HG03060 (cell line): Measurements from ENCODE around the gene TBPL2.

Experiments used
- ATAC-seq: cut with Tn5 transposase; IDR thresholded peaks from one replicate; pipeline ENCODE4 v1.9.1; 2021; ENCODE audit warnings: low read depth, moderate number of reproducible peaks; ENCODE audit not compliant: unreplicated experiment

Gene TBPL2

DNA sequence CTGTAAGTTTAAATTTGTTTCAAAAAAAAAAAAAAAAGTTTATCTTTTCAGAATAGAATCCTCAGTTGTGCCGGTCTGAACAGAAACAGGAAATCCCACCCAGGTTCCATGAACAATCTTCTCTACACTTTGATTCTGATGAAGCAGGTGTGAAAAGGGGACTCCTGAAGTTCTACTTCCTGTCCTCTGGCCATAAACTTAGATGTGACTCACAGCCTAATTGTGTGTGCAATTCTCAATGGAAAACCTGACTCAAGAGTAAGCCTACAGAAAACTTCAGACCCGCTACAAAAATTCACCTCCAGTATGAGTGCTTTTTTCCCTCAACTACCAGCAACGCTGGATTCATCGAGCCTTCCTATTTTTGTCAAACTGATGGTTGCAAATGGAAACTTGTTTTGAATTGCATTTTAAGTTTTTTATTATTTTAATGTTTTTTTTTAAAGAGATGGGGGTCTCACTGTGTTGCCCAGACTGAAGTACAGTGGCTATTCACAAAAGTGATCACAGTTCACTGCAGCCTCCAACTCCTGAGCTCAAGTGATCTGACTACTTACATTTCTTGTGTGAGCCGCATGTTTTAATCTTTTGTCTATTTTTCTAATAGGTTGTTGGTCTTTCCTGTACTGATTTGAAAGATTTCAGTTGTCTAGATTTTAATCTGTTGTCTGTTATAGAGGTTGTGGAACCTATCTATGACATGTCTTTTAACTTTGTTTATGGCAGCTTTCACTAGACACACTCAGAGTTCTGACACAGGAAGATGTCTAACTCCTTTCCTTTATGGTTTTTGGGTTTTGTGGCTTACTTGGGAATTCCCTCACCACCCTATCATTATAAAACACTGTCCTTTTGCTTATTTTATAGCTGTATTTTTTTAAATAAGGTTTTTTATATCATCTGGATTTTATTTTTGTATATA, 66.4 kb downstream of the TBPL2 start:
- ATAC-seq = no peak

DNA sequence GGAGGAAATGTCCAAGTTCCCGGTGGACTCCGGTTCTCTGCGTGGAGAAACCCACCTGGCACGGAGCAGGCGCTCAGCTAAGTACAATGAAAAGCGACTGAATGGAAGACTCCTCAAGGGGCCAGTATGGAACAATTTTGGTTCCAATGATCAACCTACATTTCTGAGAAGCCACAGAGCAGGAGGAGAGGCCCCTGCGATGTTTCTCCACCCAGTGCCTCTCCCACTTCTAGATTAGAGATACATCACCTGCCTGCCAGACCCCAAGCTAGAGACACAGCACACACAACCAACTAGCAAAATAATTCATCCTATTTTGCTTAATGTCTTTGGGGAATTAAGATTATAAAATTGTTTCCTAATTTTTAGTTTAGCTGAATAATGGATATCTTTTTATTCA, 67.6 kb downstream of the TBPL2 start:
- ATAC-seq = no peak

DNA sequence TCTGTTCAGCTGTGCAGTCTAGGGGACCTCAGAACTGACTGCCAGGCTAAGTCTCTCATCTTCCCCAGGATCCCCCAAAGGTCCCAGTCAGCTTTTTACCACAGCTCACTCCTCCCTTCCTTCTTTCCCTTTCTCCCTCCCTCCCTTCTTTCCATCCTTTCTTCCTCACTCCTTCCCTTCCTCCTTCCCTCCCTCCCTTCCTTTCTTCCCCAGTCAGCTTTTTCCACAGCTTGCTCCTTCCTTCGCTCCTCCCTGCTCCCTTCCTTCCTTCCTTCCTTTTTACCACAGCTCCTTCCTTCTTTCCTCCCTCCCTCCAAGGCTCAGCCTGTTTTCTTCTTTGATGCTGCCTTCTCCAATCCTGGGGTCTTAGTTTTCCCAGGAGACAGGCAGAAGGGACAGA, 68.0 kb downstream of the TBPL2 start:
- no peak for ATAC-seq

DNA sequence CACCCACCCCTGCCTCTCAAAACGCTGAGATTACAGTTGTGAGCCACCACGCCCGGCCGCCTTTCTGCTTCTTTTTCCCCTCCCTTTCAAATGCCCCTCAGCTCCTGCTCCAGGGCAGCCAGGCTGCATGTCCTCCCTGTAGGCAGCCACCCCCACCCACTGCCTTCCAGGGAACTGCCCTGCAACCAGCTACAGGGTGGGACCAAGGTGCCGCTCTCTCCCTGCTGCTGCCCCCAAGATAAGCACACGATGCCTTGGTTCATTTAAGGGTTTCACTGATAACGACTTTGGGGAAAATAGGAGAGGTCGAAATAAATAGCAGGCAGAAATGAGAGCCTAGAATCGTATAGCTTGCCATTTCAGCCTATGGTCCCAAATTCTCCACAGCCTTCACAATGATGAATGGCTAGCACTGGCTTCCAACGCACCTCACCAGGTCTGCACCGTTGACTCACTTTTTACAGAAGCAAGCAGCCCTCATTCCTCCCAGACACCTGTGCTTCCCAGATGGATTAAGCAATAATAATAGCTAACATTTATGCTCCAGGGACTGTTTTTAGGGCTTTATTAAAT, 69.4 kb downstream of the TBPL2 start:
- no peak for ATAC-seq

GRCh38 chr14:55366271-55366670, 74.1 kb downstream of the TBPL2 start:
- ATAC-seq = no peak
